ENCODE results near the gene SERPINE1.

The SERPINE1 gene

DNA sequence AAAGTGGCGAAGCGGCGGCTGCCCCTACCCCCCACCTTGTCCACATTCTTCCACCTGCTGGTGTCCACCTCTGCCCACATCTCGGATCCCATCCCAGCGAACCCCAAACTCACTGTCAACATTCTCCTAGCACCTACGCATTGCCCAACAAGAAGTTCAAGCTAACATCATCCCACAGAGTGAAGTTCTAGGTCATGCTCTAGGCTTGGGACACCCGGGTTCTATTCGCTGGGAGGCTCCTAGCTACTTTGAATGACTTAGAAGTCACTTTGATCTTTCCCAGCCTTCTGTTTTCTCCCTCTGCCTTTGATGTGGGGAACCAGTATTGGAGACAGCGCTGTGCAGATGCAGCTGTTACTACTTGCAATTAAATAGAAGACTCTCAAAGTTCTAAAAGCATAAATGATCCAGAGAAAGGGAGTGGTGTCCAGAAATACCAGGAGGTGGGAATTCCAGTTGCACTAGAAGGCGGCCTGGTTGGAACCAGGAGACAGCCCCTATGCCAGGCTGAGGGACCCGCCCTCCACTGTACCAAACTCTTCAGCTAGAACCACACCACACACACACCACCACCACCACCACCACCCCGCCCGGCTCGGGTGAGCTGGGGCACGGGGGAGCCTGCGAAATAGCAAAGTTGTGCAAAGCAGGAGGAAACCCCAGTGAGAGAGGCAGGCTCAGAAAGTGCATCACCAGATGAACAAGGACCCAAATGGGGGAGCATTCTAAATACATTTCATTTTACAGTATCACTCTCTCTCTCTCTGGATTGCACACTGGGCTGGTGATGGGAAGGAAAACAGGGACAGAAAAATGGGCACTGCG lies 43.9 kb downstream of the SERPINE1 start:
- no peak for DNase-seq (ENCODE audit: low spot score)

DNA sequence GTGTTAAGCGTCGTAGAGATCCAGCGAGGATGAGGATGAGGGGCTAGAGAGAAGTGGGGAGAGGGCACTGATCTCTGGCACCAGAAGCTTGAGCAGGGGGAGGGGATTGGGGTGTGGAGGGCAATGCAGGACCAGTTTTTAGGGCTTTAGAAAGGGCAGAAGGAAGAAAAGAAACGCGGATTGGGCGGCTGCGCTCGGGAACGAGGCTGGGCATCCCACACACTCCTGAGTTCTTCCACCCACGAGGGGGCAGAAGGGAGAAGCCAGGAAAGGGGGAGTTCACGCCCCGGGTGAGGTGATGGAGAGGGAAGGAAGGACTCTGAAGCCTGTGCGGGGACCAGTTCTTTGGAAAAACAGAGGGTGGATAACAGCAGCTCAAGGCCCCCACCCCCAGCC lies 44.5 kb downstream of the SERPINE1 start:
- DNase-seq (ENCODE audit: low spot score): no peak

DNA sequence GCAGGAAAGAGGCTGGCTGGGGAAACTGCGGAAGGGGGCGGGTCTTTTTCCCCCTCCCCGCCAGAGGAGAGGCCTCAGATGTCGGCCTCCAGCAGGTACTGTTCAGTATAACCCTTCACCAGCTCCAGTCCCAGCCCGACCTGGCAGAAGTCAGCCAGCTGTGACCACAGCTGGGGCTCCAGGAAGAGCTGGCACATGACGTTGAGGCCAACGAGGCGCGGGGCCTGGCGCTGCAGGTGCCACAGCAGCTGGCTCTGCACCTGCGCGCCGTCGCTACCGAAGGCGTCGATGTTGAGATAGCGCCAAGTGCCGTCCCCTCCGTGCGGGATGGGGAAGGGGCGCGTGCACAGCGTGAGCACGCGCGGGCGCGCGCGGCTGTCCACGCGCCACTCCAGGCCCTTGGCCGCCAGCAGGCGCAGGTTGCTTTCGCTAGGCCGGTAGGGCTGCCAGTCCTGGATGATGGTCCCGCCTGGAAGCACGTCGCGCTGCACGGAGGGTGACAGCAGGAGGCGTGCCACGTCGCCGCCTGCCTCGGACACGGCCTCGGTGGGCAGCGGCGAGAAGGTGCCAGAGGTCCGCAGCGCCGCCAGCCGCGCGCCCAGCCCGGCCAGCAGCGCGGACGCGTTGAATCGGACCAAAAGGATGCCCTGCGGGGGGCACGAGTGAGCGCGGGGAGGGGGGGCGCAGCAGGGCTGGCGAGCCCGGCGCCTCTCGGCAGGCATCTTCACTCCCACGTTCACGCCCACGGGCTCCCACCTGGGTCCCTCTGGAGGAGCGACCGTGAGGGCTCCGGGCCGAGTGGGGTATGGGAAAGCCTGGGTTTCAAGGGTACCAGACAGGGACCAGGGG lies 45.3 kb downstream of the SERPINE1 start:
- DNase-seq (ENCODE audit: low spot score): no peak

DNA sequence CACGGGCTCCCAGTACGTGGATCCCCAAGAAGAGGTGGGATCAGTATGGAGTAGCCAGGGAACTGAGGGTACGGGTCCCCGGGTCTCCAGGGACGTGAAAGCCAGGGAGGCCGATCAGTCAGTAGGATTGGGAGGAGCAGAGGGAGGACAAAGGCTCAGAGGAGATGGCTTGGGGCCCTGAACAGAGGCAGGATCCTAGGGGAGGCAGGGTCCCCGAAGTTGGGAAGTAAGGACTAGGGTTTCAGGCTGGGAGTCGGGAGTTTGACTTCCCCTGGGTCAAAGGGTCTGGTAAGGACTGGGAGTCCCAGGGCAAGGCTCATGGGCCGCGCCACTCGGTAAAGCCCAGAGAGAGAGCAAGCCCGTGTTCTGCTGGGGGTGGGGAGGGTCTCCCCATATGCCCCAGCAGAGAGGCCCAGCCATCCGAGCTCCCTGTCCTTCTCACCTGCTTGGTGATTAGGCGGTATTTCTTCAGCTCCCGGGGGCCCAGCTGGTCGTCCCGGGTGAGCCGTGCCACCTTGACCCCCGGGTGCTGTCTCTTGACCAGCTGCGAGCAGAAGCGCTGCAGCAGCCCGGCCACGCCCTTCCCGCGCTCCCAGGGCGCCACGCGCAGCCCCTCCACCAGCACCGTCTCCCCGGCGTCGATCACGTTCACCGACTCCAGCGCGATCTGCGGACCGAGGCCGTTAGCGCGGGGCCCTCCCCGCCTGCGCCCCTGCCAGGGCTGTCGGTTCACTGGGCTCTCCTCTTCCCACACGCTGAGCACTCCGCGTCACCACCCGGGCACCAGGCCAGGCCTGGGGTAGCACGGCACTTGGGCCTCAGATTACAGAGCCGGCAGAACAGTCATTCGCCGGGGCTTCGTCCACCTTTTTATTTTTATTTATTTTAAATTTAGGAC lies 46.2 kb downstream of the SERPINE1 start:
- peak; percentile 90 for DNase-seq (ENCODE audit: low spot score)

DNA sequence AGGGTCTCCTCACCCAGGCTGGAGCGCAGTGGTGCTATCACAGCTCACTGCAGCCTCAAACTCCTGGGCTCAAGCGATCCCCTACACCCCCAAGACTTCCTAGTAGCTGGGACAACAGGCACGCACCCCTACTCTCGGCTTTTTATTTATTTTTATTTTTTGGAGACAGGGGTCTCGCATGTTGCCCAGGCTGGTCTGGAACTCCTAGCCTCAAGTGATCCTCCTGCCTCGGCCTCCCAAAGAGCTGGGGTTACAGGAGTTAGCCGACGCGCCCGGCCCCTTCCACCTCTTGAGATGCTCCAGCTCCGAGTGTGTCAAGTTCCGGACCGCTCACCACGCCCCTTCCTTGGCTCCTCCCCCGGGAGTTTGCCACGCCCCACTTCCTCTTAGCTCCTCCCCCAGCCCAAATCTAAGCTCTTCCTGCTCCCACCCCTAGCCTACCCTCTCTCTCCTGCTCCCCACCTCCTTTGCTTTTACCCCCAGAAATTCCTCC lies 46.9 kb downstream of the SERPINE1 start:
- DNase-seq (ENCODE audit: low spot score): peak; percentile 66

DNA sequence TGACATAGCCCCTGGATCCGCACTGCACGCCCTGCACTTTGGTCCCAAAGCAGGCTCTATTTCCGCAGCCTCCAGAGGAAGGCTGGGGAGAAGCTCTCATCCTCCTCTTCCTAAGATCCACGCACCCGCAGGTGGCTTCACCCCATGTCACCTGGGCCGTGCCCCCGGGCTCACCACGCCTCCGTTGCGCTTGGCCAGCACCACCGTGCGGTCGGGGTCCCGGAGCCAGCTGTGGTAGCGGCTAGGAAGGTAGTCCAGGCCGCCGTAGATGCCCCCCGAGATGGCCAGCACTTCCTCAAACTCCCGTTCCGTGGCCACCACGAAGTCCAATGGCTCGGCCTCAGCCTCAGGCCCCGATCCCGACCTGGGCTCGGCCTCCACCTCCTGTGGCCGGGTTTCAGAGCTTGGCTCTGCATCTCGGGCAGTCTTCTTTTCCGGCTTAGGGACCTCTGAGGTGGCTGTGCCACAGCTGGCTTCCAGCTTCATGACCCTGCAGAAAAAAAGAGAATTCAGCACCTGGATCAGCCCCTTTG lies 47.5 kb downstream of the SERPINE1 start:
- no peak for DNase-seq (ENCODE audit: low spot score)

DNA sequence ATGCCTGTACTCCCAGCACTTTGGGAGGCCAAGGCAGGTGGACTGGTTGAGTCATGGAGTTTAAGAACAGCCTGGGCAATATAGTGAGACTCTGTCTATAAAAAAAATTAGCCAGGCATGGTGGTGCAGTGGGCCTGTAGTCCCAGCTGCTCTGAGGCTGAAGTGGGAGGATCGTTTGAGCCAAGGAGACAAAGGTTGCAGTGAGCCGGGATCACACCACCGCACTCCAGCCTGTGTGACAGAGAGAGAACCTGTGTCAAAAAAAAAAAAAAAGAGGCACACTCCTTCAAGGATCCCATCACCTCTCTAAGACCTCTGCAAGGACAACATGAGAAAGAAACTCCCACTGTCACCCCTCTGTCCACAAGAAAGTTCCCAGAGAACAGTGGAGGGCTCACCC lies 48.8 kb downstream of the SERPINE1 start:
- no peak for DNase-seq (ENCODE audit: low spot score)

DNA sequence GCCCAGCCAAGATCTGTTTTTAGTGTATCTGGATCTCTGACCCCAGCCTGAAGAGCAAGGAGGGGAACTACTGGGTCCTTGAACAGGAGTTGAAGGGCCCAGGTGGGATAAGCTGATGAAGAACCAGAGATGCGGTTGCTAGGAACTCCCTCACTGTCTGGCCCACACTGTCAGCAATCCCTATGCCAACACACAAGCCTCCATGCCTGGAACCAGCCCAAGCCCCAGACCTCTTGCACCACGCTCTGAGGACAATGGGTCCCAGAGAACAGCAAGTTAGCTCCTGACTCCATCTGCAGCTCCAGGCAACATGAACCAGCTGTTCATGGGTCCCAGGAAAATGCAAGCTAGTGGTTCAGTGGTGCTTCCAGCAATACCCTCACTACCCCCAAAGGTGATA lies 50.7 kb downstream of the SERPINE1 start:
- no peak for DNase-seq (ENCODE audit: low spot score)

DNA sequence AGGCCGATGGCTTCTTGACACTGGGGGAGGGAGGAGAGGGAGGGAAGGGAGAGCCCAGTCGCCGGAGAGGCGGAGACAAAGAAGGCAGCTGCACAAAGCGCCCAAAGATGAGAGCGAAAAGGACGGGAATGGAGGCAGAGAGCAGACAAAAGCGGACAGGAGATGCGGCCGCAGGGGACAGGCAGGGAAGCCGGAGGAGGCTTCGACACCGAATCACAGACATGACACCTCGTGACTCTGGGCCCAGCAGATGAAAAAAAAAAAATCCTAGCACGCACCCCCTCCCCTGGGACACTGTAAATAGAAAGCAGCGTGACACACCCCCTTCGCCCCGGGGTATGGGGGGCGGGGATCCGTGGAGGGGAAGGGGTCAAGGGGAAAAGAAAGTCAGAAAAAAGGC lies 52.2 kb downstream of the SERPINE1 start:
- no peak for DNase-seq (ENCODE audit: low spot score)

DNA sequence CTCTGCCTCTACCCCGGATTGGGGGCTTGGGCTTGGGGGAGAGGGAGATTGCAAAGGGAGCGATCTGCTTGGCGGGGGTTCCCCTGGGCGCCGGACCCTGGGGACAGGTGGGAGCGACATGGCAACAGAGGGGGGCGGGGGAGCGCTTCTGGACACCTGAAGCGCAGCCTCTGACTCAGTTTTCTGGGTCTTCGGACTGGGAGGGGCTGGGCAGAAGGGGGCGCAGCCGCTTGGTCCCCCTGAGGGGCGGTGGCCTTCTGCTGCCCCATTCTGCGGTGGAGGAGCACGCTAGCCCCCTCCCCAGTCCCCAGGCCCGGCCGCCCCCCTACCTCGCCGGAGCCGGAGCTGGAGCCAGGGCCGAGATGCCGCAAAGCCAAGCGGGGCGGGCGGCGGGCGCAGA lies 52.8 kb downstream of the SERPINE1 start:
- DNase-seq (ENCODE audit: low spot score): no peak

DNA sequence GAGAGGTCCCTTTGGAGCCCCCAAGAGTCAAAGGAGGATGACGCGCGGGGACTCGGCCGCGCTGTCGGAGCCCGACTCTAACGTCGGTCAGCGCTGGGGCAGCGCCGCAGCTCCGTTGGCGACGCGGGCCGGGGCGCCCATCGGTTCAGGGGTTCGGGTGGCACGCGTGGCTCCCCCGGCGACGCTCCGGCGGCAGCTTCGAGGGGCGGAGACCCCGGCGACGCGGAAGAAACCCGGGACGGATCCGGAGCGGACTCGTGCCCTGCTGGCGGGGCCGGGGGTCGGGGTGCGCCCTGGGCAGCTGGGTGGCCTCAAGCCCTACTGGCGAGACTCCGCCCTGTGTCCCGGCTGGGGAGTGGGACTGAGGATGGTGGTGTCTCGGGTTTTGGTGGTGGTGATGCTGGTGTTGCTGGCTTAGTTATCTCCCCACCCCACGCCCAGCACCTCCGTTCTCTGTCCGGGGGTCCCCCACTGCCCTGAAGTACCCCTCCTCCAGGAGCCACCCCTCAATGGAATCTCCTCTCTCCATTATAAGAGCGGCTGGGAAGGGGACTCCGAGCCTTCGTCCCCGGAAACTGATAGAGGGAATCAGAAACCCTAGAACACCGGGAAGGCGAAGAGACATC lies 53.3 kb downstream of the SERPINE1 start, which contains the start of gene NAT16:
TSS of gene NAT16 (minus strand) at position 164 of the 626 bp plus-strand sequence. CDS start 5,486 bp downstream, outside the sequence.
- no peak for DNase-seq (ENCODE audit: low spot score)

DNA sequence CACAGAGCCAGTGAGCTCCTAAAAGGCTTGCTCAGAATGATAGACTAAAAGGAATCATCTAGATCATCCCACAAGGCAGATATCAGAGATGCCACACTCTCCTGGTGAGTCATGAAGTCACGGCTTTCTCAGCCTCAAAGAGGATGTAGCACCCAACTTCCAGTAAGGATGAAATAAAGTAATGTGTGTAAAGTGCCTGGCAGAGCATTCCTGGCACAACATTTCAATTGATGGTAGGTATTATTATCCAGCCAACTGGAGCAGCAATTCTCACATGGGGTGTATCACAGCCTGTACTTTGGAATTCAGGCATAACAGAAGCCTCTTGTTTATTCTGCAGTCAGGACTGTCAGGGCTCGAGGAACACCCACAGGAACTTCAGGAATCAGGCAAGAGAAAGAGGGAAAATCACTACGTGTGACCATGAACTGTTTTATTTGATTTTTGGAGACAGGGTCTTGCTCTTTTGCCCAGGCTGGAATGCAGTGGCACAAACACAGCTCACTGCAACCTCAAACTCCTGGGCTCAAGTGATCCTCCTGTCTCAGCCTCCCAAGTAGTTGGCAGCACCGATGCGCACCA lies 58.4 kb downstream of the SERPINE1 start:
- DNase-seq (ENCODE audit: low spot score): peak; percentile 54

DNA sequence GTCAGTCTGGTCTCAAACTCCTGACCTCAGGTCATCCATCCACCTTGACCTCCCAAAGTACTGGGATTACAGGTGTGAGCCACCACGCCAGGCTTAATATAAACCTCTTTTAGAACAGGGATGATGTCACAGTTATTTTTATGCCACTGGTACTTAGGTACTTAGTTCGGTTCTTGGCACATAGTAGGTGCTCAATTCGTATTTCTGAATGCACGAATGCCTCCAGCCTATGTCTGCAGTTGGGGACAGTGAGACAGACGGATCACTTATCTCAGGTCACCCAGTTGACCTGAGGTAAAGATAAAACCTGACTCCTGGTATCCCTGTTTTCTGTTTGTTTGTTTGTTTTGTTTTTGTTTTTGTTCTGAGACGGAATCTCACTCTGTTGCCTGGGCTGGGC lies 59.3 kb downstream of the SERPINE1 start:
- DNase-seq (ENCODE audit: low spot score): no peak

DNA sequence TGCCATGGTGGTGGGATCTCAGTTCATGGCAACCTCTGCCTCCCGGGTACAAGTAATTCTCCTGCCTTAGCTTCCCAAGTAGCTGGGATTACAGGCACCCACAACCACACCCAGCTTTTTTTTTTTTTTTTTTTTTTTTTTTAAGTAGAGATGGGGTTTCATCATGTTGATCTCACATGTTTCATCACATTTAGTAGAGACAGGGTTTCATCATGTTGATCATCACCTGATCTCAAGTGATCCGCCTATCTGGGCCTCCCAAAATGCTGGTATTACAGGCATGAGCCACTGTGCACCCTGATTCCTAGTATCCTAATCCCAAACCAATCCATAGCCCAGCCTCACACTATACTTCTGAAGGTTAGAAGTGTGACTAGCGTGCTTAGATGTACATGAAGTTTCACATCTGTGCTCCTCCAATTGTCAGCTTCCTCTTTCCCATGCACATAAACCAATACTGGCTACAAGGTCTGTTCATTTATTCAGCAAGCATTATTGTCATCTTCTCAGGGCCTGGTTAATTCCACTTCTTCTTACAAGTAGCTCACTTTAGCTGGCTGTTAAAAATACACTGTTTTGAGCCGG lies 60.0 kb downstream of the SERPINE1 start:
- DNase-seq (ENCODE audit: low spot score): no peak
